ENCODE data around the gene ZP2. TPM values are rescaled to one million over a fixed set of nuclear protein-coding genes. Genes with fewer than 3 reads are reported as not detected.

ZP2 gene
- total RNA-seq, 1 donor from 2014 or later, result 0.67 TPM

DNA sequence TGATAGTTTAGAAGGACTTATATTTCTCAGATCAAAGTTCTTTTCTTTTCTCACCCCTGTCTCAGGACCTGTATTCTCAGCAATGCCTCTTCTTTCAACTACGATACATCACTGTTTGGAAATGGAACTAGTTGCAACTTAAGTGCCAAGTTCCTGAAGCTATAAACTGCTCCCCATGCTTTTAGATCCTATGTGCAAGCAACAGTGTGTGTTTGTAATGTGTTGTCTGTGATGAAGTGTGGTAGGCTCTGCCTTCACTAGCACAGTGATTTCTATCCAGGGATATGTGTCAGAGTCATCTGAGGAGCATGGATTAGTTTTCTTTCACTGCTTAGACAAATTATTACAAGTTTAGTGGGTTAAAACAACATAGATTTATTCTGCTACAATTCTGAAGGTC is 18.4 kb downstream of the ZP2 start:
- H3K27ac ChIP-seq, result no peak overlapping the region
- H3K9me3 ChIP-seq, result no peaks in the 10 kb centered on the region
- no peak for DNase-seq
- peaks cover 6% of the 10 kb centered on the region for H3K4me1 ChIP-seq
- TF ChIP-seq, protein P1, sequence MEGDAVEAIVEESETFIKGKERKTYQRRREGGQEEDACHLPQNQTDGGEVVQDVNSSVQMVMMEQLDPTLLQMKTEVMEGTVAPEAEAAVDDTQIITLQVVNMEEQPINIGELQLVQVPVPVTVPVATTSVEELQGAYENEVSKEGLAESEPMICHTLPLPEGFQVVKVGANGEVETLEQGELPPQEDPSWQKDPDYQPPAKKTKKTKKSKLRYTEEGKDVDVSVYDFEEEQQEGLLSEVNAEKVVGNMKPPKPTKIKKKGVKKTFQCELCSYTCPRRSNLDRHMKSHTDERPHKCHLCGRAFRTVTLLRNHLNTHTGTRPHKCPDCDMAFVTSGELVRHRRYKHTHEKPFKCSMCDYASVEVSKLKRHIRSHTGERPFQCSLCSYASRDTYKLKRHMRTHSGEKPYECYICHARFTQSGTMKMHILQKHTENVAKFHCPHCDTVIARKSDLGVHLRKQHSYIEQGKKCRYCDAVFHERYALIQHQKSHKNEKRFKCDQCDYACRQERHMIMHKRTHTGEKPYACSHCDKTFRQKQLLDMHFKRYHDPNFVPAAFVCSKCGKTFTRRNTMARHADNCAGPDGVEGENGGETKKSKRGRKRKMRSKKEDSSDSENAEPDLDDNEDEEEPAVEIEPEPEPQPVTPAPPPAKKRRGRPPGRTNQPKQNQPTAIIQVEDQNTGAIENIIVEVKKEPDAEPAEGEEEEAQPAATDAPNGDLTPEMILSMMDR (IDR thresholded peaks at IDR 0.05), result no peak
- intact Hi-C loops (cut with DNase I), result no loop called here
- ATAC-seq, result no peak
- H3K4me3 ChIP-seq, result no peak overlapping the region
- H3K27me3 ChIP-seq, result no peaks in the 10 kb centered on the region
- H3K36me3 ChIP-seq, result no peaks in the 10 kb centered on the region

DNA sequence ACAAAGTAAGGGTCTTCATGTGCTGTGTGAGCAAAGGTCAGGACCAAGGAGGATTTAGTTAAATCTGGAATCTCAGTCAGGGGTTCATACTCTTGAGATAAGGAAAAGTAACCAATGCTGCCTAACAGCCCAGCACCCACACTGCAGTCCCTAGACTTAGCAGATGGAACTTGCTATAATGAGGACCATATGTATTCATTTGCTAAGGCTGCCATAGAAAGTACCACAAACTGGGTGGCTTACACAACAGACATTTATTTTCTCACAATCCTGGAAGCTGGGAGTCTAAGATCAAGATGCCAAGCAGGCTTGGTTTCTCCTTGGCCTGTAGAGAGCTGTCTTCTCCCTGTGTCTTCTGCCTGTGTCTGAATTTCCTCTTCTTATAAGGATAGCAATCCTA is 20.8 kb downstream of the ZP2 start:
- Histone ChIP-seq H3K4me3 (no peak overlapping the region), H3K27me3 (no peaks in the 10 kb centered on the region), H3K4me1 (peaks cover 6% of the 10 kb centered on the region), H3K27ac (no peak overlapping the region), H3K9me3 (no peaks in the 10 kb centered on the region), H3K36me3 (no peaks in the 10 kb centered on the region)
- DNase-seq (no peak), ATAC-seq (no peak)
- TF ChIP-seq, protein P1 (IDR thresholded peaks at IDR 0.05), result no peak
- intact Hi-C loops (cut with DNase I), result no loop called here

DNA sequence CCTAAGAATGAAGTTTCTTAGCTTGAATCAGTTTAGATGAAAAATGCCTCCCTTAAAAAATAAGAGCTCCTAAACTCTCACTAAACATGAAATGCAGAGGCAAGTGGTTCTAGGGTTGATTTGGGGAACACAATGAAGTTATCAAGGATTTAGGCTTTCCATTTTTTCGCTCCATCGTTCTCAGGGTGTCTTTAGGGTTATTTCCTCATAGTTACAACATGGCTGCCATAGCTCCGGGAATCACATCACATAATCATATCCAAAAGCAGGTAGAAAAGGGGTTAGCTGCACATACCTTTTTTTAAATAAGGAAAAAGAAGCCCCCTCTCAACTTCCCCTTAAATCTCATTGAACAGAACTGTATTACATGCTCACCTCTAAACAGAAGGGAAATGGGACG is 21.4 kb downstream of the ZP2 start:
- TF ChIP-seq, protein P1 (IDR thresholded peaks at IDR 0.05), result no peak
- ATAC-seq, result no peak
- intact Hi-C loops (cut with DNase I), result no loop called here

DNA sequence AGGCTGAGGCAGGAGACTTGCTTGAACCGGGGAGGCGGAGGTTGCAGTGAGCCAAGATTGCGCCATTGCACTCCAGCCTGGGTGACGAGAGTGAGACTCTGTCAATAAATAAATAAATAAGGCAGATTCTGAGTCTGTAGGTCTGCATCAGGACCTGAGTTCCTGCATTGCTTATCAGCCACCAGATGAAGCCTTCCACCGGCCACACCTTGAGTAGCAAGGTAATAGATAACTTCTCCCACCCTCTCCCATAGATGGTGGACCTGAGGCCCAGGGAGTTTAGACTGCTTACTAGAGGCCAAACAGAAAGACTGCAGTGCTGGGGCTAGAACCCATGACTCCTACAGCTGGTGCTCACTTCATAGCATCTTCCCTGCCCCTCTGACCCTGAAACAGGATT is 22.1 kb downstream of the ZP2 start:
- no peaks in the 10 kb centered on the region for H3K27me3 ChIP-seq
- TF ChIP-seq, protein P1 (IDR thresholded peaks at IDR 0.05), result no peak
- no peaks in the 10 kb centered on the region for H3K9me3 ChIP-seq
- intact Hi-C loops (cut with DNase I), result no loop called here
- no peaks in the 10 kb centered on the region for H3K36me3 ChIP-seq
- DNase-seq (no peak), ATAC-seq (no peak)
- H3K27ac ChIP-seq, result no peak overlapping the region
- H3K4me1 ChIP-seq, result peaks cover 6% of the 10 kb centered on the region
- H3K4me3 ChIP-seq, result no peak overlapping the region

More for the DNA sequence above, 21.4 kb downstream of the ZP2 start:
- Histone ChIP-seq H3K4me3 (no peak overlapping the region), H3K4me1 (peaks cover 6% of the 10 kb centered on the region), H3K27me3 (no peaks in the 10 kb centered on the region), H3K9me3 (no peaks in the 10 kb centered on the region), H3K27ac (no peak overlapping the region), H3K36me3 (no peaks in the 10 kb centered on the region)
- DNase-seq, result no peak

DNA sequence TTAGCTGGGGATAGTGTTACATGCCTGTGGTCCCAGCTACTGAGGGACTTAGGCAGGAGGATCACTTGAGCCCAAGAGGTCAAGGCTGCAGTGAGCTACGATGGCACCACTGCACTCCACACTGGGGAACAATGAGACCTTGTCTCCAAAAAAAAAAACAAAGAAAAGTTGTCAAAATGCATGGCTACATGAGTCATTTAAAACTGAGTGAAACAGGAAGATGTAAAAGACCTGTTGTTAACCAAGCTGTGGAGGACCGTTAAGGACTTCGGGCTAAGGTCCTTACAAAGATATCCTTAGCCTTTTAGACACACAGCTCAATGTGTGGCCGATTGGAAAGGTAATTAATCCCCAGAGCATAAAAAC is 25.1 kb downstream of the ZP2 start:
- ATAC-seq, result no peak
- intact Hi-C loops (cut with DNase I), result no loop called here
- Histone ChIP-seq H3K27me3 (no peaks in the 10 kb centered on the region), H3K27ac (no peak overlapping the region), H3K4me3 (no peak overlapping the region), H3K9me3 (no peaks in the 10 kb centered on the region), H3K36me3 (peaks cover 9% of the 10 kb centered on the region), H3K4me1 (peaks cover 6% of the 10 kb centered on the region)
- DNase-seq, result no peak
- TF ChIP-seq, protein P1 (IDR thresholded peaks at IDR 0.05), result no peak

DNA sequence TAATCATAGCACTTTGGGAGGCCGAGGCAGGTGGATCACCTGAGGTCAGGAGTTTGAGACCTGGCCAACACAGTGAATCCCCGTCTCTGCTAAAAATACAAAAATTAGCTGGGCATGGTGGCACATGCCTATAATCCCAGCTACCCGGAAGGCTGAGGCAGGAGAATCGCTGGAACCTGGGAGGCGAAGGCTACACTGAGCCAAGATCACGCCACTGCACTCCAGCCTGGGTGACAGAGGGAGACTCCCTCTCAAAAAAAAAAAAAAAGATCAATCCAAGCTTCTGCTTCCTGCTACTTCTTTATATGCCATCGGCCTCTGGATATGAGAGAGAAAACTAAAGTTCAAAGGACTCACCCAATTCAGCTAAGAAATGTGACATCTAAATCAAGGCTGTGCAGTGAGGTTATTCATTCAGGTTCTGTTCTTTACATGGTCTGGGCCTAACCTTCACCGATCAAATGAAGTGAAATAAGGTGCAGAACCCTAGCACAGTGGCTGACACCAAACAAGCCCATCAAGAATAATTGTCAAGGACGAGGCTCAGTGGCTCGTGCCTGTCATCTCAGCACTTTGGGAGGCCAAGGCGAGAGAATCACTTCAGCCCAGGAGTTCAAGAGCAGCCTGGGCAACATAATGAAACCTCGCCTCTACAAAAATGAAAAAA is 25.6 kb downstream of the ZP2 start:
- peaks cover 6% of the 10 kb centered on the region for H3K4me1 ChIP-seq
- DNase-seq (no peak), ATAC-seq (no peak)
- no peaks in the 10 kb centered on the region for H3K27me3 ChIP-seq
- no peak overlapping the region for H3K27ac ChIP-seq
- TF ChIP-seq, protein P1 (IDR thresholded peaks at IDR 0.05), result no peak
- peaks cover 10% of the 10 kb centered on the region for H3K36me3 ChIP-seq
- intact Hi-C loops (cut with DNase I), result no loop called here
- no peak overlapping the region for H3K4me3 ChIP-seq
- no peaks in the 10 kb centered on the region for H3K9me3 ChIP-seq
